DMS153 treated with DMSO at 0.1 percent for 48 hours (cell line): ENCODE results near the gene DBP.

Experiments
- DNase-seq: peaks from one replicate; lab custom pipeline; 2025; ENCODE audit not compliant: unreplicated experiment; lab: John Stamatoyannopoulos, UW

Gene DBP

DNA sequence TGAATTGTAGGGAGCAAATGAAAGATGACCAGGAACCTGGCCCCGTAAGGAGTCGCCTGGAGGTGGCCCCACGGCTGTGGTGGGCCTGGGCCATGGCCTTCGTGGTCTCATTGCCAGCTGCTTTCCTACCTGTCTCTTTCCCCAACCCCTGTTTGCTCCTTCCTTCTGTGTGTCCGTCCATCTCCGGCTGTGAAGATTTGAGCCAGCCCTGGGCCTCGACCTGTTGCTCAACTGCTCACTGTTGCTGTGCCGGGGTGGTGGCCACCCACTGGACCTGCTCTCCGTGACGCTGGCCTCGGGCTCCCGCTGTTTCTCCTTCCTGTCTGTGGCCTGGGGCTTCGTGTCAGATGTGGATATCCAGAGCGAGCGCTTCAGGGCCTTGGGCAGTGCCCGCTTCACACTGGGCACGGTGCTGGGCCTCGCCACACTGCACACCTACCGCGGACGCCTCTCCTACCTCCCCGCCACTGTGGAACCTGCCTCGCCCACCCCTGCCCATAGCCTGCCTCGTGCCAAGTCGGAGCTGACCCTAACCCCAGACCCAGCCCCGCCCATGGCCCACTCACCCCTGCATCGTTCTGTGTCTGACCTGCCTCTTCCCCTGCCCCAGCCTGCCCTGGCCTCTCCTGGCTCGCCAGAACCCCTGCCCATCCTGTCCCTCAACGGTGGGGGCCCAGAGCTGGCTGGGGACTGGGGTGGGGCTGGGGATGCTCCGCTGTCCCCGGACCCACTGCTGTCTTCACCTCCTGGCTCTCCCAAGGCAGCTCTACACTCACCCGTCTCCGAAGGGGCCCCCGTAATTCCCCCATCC lies 8.5 kb downstream of the DBP start:
- no peak for DNase-seq

DNA sequence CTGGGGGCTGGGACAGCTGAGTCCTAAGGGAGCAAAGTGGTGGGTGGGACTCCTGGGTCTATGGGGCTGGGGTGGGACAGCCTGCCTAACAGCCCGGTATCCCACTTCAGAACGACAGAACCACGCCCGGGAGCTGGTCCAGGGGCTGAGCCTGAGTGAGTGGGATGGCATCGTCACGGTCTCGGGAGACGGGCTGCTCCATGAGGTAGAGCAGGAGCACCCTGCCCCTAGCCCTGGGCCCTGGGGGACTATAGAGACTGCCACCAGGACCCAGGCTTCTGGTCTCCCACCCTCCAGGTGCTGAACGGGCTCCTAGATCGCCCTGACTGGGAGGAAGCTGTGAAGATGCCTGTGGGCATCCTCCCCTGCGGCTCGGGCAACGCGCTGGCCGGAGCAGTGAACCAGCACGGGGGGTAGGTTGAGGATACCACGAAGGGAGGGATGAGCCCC lies 9.3 kb downstream of the DBP start:
- DNase-seq: no peak

DNA sequence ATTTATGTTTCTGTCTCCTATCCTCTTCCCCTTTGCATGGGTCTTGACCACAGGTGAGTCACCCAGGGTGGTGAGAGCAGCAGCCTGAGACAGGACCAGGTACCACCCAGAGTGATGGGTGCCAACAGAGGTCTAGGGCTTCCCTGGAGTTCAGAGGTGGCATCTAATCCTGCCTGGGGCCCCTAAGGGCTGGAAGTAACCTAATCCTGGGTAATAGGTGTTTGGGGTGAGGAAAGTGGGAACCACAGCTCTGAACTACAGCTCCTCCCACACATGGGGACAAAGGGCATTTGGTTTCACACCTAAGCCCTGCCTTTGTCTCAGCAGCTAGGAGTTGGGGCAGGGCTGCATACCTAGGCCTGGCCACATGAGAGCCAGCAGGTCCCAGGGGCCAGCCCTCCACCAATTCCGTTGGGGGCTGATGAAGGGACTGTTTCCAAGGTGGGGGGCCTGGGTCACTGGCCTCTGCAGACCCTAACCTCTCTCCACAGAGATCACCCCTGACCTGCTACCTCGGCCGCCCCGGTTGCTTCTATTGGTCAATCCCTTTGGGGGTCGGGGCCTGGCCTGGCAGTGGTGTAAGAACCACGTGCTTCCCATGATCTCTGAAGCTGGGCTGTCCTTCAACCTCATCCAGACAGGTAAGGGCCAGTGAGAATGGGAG lies 9.8 kb downstream of the DBP start:
- DNase-seq: no peak

DNA sequence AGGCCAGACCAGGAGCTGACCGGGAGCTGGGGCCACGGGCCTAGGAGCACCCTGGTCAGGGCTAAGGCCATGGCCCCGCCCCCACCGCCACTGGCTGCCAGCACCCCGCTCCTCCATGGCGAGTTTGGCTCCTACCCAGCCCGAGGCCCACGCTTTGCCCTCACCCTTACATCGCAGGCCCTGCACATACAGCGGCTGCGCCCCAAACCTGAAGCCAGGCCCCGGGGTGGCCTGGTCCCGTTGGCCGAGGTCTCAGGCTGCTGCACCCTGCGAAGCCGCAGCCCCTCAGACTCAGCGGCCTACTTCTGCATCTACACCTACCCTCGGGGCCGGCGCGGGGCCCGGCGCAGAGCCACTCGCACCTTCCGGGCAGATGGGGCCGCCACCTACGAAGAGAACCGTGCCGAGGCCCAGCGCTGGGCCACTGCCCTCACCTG lies 11.3 kb downstream of the DBP start:
- DNase-seq: no peak

DNA sequence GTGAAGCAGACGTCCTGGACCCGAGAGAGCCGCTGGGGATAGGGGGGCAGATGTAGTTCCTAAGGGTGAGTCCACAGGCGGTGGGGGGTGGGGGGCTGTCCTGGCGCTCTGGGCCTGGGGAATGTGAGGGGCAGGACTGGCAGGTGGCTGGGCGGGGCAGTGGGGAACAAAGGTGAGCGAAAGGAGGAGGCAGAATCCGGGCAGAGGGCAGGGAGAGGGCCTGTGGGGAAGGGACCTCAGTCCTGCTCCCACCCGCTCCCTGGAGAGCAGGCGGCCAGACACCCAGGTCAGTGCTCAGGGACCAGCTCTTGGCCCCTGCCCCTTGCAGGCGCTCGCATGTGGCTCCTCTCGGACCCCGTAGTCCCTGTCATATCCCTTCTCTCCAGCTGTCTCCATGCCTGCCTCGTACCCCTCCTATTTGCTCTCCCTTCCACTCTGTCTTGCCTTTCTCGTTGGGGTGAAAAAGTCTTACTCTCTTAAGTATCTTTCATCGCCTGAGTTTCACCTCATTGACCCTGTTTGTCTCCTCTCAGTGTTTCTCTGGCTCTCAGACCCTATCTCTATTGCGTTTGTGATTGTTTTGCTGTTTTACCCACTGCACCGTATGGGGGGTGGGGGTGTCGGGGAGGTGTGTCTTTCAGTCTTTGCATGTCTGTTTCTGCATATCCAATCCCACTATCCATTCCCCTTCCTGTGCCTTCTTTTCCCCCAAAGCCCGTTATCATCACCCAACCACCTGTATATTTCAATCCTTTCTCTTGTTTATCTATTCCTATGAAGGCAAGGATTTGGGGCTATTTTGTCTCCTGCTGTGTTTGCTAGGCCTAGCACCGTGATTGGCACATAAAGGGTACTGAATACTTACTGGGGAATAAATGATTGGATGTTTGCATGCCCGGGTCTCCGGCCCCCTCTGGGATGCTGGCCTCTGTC lies 12.1 kb downstream of the DBP start:
- DNase-seq: no peak

DNA sequence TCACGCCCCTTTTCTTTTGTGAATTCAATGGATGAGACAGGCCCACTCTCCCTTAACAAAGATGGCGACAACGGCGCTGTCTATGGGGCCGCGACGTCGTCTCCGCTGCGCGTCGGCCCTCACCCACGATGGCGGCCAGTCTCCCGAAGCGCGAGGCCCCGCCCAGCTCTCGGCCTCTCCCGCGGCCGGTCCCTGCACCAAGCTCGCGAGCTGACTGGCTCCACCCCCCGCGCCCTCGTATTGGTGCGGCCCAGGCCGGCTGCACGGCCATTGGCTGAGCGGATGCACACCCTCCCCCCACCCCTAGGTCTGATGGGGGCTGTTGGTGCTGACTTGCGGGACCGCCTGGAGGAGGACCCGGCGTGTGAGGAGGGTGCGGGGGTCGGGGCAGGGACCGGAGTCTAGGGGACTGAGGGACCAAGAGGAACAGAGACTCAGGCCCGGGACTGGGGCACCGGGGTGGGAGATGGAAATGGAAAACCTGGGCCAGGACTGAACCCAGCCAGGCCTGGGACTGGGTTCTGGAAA lies 13.0 kb downstream of the DBP start:
- DNase-seq: peak; percentile 97

DNA sequence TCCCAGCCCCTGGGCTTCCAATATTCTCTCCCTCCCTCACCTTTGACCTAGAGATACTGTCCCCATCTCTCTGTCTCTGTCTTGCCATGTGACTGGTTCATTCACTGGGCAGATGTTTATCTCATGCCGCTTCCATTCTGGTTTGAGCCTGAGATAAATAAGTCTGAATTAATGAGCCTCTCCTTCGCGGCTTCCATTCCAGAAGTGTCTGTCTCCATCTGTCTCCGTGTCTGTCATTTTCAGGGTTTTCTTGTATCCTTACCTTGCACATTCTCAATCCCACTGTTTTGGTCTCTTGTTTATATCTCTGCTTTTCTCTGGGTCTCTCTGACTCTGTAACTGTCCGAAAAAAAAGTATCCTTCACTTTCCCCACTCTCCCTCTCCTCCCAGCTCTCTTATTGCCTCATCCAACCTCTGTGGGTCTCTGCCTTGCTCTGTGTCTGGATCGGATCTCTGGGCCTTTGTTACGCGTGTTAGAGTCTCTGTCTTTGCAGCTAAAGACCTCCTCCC lies 13.6 kb downstream of the DBP start:
- no peak for DNase-seq

DNA sequence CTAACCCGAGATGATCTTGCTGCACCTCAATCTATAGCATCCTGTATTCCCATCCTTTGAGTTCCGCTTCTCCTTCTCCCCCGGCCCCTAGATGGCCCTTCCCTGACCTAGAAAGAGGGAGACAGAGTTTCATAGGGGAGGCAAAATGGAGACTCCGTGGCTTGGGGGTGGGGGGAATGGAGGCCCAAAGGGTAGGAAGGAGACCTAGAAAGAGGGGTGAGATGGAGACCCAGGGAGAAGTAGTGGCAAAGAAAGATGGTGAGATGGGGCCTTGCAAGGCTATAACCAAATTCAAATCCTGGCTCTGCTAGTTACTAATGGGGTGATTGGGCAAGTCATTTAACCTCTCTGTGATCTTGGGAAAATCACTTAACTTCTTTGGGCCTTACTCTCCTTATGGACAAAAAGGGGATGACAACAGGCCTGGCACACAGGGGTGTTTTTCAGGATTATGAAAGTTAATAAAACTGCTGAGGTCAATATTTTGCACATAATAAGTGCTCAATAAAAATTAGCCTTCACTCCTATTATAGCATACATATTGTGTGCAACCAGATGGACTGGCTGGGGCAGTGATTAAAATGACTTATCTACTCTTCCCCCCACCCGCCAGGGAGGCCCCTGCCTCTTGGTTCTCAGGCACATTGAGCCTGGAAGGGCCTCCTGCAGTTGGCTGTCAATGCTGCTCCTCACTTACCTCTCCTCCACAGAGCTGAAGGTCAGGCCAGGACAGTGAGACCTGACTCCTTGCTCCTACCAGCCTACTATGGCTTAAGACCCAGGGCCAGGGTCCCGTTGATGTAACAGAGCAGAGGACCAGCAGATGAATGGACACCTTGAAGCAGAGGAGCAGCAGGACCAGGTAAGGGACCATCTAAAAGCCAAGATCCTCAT lies 17.2 kb downstream of the DBP start:
- DNase-seq: no peak

DNA sequence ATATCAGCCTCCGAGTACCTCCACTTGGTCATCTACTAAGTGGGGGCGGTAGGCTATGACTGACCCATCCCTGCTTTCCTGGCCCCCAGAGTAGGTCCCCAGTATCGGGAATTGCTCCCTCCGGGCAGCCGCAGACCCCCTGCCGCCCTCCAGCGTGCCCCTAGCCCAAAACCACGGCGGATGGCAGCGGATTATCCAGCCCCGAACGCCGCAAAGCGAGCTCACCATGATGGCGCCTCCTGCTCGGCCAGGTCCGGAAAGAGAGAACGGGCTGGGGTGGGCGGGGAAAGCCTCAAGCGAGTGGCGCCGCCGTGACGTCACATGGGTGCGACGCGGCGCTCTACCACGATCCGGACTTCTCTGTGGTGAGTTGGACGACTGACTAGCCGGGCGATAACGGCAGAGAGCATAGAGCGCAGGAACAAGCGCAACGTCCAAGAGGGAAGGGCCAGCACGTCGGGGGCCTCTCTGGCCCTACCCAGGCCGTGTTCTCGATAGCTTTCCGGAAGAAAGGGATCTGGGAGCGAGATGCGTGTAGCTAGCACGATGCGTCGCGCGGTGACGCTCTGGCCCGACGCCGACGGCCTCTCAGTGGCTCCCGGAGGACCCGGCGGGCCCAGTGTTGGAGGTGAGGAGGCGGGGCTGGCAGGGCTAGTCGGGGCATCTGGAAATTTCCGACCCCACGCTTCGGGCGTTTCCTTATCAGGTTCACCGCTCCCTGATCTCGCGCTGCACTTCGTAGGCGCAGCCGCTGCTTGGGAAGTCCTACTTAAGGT lies 18.1 kb downstream of the DBP start, which contains the start of the genes RPL18 and SPHK2:
TSS of gene RPL18 (minus strand) at position 263 of the 776 bp plus-strand sequence. CDS start at position 228, 35 bp downstream.
TSS of gene SPHK2 (plus strand) at position 591 of the 776 bp plus-strand sequence. CDS start 1,009 bp downstream, outside the sequence.
- DNase-seq: peak; percentile 98

DNA sequence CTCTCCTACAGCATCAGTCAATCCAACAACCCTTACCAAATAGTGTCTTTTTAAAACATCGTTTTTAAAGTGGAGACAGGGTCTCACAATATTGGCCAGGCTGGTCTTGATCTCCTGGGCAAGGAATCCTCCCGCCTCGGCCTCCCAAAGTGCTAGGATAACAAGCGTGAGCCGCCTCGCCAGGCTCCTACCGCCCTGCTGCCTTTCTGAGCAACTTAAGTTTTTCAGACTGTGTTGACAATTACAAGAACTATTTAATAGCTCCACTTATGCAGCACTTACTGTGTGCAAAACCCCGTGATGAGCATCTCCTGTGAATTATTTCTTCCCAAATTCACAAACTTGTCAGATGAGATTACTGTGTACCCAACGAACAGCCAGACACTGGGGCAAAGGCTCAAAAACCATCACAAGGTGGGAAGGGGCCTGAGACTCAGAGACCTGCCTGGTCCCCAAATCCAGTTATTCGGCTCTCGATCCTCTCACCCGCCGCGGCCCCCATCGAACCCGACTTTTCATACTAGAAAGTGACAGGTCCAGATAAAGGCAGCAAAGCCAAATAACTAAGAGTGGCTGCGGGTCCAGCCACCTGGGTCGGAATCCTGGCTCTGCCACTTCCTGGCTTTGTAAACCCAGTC lies 18.8 kb downstream of the DBP start:
- no peak for DNase-seq

DNA sequence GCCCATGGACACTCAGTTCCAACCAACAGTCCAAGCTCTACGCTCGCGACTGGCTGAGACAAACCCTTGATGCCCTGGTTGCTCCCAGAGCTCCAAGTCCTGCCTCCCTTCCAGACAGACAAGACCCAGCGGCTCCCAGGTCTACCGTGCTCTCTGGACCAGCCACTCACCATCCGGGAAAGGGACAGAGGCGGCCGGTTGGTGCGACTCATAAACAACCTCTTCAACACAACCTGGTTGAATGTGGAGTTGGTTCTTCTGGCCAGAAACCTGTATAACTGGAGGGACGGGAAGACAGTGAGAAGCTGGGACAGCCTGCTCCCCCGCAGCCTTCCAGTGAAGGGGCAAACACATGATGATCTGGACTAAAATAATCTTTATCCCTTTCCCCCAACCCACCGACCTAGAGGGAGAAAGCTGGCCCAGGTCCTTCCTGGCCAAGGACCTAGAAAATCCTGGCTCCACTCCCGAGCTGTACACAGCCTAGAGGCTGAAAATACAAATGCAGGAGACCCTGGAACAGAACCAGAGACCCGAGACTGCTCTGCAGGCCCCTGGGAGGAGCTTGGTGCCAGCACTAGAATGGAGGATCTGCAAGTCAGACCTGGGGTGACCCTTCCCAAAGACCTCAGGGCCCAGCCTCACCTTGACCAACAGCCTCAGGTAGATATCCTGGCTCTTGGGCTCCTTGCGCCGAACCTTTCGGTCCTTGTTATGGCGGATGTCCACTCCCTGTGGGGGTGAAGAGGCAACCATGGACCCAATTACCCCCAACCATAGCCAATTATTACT lies 19.8 kb downstream of the DBP start:
- no peak for DNase-seq

DNA sequence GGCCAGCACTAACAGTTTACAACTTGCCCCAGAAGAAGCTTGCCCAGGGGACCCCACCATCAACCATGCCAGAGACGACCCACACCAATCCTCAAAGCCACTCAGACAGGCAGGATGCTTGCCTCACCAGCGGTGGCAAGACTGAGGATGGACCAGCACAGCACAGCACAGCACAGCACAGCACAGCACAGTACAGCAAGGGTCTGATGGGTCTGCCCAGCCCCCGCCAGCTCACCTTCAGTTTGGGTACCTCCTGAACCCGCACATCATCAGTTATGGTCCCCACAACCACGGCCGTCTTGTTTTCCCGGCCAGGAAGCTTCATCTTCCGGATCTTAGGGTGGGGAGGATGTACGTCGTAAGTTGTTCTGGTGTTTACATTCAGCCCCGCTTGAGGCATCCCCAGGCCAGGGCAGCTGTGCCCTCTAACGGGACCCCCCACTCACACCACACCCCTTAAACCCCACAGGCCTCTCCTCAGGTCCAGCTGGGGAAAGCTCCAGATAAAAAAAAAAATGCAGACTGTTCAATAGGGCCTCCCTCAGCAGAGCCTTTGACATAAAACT lies 20.6 kb downstream of the DBP start:
- DNase-seq: no peak

DNA sequence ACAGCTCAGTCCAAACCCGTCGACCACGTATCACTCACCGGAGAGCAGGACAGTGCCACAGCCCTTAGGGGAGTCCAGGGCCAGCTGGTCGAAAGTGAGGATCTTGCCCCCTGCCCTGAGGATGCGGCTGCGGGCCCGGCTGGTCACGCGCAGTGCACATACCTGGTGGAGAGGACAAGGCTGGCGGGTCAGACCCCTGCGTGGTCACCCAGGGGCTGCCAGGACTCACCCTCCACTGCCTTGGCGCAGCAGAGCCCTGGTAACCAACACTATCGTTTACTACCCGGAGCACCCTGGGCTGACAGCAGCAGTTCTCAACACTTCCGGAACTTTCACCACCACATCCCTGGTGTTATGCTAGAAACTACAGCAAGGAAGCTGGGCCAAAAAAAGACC lies 21.1 kb downstream of the DBP start:
- no peak for DNase-seq

DNA sequence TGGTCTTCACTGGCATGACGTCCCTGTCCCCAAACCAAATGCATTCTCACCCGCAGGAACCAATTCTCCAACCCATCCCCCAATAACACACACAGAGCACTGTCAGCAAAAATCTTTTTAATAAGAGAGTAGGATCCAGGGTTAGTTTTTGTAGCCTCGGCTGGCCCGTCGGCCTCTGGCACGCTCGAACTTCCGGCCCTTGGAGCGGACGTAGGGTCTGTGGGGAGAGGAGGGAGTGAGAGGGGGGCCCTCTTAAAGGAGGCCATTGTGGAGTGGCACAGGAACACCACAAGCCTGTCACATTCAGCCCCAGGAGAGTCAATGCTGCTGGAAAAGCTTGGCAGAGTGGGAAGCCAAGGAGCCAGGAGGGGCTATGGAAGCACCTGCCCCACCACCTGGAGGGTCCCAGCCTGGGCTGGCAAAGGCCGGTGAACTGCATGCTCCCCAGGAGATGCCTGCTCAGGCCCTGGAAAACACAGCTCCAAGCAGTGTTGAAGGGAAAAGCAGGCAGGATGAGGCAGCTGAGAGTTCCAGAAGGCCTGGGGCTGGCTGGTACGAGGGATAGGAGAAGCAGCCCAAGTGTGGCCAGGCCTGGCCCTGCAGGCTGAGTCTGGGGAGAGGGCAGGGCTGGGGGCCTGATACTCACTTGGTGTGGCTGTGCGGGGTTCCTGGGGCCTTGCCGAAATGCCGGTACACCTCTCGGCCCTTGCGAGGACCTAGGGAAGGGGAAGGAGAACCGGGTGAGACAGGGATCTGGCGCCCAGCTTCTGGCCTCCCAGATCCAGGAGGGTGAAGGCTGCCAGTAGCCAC lies 21.7 kb downstream of the DBP start:
- no peak for DNase-seq

DNA sequence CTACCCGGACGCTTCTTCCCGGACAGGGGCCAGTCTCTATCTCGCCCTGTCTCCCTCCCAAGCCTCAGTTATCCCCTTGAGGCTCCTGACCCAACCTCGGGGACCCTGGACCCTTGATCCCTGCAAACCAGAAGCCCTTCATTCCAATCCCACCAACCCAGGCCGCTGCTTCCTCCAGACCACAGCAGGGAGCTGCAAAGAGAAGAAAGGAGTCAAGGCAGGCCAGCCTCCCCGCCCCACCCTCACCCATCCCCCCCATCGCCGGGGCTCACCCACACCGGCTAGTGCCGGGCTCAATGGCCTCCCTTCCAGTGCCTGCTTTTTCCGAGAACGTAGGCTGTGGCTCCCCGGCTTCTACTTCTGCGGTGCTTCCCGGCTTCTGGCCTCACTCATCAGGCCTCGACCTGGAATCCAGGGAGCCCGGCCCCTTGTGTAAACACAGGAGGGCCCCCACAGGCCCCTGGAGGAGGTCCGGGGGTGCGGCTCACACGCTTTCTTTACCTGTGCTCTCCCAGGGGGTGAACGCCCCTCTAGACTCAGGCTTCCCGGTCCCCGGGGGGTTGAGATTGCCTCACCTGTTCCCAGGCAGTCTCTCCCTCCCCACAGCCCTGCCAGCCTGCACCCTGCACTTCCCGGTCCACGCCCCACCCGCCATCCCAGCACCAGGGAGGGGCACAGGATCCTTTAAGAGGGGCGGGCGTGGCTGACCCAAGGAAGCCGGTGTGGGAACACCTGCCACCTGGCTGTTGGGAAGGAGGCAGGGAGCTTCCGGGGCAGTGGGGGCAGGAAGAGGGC lies 22.5 kb downstream of the DBP start, which contains the start of gene FAM83E:
TSS of gene FAM83E (minus strand) at position 641 of the 795 bp plus-strand sequence. CDS start 1,704 bp downstream, outside the sequence.
- peak; percentile 82 for DNase-seq
